NCI-H2196 (cell line): ENCODE measurements around the gene CCSER2.
"Not testable (repeated sequence)": the region's sequence is repeated elsewhere in the genome, so short reads cannot be mapped to it uniquely, and the experiment has no call there.

Experiments used
- DNase-seq: peaks from one replicate; lab custom pipeline; 2025; ENCODE audit not compliant: unreplicated experiment; lab: John Stamatoyannopoulos, UW

Gene CCSER2

GRCh38 chr10:84344526-84344925, 16.1 kb downstream of the CCSER2 start:
- DNase-seq = no peak

- DNase-seq = not testable (repeated sequence)
Observed at GRCh38 chr10:84347575-84348002, 19.2 kb downstream of the CCSER2 start.

DNA sequence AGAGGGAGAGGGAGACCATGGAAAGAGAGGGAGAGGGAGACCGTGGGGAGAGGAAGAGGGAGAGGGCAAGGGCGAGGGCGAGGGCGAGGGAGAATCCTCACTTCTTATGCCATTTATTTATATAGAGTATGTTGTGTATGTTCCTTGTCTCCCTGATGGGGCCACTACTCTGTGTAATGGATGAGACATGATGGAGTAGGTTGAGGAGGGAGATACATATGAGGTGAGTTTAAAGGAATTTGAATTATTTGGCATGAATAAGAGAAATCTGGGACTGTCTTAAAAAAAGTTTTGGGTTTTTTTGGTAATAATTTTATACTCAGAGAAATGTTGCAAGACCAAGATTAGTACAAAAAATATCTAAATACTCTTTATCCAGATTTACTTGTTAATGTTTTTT, 20.1 kb downstream of the CCSER2 start:
- no peak for DNase-seq

DNA sequence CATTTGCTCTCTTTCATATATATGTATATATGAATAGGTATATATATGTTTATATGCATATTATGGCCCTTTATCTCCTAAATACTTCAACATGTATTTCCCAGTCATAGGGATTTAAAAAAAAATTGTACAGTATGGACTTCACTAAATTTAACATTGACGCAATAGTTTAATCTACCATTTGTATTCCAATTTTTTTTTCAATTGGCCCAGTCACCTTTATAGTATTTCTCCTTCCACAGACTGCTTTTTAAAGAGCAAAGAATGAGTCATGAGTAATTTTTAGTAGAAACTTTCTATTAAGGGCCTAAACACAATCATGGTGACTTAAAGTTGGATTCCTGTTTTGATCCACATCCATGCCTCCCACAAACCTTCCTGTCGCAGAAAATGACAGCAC, 20.5 kb downstream of the CCSER2 start:
- DNase-seq = no peak

DNA sequence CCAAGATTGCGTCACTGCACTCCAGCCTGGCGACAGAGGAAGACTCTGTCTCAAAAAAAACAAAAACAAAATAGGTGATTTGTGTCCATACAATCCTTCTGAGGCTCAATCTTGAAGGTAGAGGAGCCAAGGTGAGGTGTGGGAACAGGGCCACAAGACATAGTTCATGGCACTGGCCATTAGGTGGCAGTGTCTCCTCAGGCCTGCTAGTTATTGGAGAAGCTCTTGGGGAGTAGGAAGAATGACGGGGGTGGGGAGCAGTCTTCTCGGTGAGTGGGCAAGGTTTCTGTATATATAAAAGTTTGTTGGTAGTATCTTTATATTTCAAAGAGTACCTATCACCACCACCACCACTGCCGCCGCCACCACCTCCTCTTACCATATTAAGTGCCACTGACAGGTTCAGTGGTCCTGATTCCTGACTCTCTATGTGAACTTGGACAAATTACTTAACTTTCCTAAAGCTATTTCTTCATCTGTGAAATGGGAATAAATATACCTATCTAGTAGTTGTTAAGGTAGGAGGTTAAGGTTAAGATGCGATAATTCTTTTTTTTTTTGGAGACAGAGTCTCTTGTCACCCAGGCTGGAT, 24.0 kb downstream of the CCSER2 start:
- peak; percentile 38 for DNase-seq

DNA sequence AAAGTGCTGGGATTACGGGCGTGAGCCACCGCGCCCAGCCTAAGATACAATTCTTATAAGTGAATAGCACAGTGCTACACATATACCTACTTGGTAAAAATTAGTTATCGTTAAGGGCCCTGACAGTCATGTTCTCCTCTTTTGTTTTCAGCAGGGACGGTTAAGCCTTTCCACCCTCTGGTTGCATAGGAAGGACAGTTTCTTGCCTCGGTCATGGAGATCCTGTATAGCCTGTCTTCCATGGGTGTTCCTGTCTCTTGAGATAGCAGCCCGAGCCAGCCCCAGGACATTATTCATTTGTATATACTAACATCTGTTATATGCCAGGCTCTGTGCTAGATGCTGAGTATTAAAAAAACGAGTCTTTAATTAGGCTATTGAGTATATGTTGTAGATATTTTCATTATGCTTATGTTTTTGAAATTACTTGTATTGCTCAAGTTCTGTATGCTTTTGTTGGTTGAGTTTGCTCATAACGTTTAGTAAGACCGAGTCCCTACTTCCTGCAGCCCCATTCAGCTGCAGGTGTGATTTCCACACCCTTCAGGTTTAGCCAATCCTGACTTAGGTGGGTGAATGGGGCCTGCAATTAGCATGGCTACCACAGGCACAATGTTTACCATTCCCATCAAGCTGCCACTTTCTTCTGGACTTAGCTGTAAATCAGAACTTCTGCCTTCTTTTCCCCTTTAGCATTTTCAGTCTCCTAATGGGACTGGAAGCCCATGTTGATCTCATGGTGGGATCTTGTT, 24.8 kb downstream of the CCSER2 start:
- no peak for DNase-seq

DNA sequence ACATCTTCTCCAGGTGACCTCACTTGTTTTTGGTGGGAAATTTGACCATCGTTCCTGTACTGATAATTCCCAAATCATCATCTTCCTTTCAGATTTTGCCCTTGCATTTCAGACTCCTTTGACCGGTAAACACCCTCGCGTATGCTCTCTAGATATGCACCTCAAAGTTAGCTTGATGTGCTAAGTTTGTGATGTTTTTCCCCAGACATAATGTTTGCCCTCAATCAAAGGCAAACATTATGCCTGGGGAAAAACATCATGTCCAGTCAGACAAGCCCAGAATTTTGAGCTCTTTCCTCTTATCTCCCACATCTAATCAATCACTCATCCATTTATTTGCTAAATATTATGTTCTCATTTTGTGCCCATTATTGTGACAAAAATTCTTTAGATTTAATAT, 26.2 kb downstream of the CCSER2 start:
- no peak for DNase-seq

DNA sequence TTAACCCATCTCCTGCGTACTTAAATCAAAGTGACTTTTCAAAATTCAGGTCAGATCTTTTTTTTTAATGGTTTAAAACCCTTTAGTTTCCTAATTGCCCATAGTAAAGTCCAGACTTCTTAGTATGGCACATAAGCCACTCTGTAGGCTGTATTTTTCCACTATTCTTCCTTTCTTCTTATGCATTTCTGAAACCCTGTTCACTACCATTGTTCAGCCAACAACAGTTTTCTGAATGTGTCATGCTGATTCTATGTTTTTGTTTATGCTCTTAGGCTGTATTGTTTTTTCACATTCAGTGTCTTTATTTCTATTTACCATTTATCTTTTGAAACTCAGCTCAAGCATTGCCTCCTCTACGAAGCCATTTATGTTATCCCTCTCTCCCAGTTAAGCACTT, 26.7 kb downstream of the CCSER2 start:
- DNase-seq = no peak

DNA sequence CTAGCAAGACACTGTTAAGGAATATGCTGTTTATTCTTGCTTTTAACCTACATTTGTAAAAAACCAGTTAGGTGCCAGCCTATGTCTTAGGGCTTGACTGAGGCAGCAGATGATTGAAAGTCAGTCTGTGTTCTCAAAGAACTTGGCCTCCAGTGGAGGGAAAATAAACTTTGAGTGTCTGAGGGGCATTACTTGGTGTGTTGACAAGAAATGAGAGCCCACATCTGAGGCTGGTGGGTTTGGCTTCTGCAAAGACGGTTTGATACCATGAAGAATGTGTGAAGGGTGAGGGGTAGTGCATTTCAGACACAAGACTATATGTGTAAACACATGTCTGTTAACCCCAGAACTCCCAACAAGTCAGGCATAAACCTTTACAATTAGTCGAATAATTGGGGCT, 28.5 kb downstream of the CCSER2 start:
- DNase-seq = no peak

GRCh38 chr10:84358743-84359142, 30.4 kb downstream of the CCSER2 start:
- DNase-seq = no peak

DNA sequence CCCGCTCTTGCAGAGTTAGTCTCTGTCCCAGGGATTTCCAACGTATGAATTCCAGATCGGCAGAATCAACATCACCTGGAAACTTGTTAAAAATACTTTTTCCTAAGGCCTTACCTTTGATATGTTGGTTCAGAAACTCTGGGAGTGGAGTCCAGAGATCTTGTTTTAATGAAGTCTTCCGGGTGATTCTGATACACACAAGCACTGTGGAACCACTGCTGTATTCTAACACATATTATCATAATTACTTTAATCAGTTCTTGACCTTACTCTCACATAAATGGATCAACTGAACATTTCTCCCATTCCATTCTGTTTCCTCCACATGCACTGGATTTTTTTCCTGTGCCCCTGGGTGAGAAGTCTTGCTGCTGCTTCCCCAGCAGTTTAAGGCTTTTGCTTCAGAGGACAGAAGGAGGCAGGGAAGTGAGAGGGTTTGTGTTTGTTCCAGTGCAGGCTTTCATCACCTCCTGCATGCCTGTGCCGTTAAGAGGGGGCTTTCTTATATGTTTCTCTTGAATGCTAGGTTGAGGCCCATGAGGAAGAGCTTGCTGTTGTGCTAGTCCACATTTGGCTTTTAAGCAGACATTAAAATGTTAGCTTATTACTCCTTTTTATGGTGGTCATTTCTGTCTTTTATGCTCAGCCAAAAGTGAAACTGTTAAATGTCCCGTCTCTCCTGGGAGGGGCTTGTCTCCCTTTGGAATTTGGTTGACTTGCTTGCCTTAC, 32.4 kb downstream of the CCSER2 start:
- no peak for DNase-seq

GRCh38 chr10:84365335-84365881, 37.0 kb downstream of the CCSER2 start:
- DNase-seq = no peak

DNA sequence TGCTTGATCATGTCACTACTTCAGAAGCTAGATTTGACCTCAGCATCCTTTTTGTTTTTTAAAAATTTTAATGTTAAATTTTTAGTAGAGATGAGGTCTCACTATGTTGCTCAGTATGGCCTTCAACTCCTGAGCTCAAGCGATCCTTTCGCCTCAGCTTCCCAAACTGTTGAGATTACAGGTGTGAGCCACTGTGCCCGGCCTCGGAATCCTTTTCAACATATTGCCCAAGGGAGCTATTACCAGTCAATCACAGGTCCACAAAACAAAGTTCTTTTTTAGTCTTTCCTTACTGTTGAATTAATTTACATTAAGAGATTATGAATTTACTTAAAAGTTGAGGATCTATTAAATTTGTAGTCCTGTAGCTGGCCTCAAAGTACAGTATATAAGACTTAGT, 37.7 kb downstream of the CCSER2 start:
- no peak for DNase-seq

- DNase-seq = no peak
Observed at GRCh38 chr10:84367256-84367655, 38.9 kb downstream of the CCSER2 start.

GRCh38 chr10:84368828-84369227, 40.4 kb downstream of the CCSER2 start:
- no peak for DNase-seq

- no peak for DNase-seq
Observed at GRCh38 chr10:84370283-84370682, 41.9 kb downstream of the CCSER2 start.

GRCh38 chr10:84371944-84372343, 43.6 kb downstream of the CCSER2 start:
- DNase-seq = no peak

GRCh38 chr10:84373000-84373399, 44.6 kb downstream of the CCSER2 start:
- DNase-seq = no peak

- no peak for DNase-seq
Observed at GRCh38 chr10:84374455-84374854, 46.1 kb downstream of the CCSER2 start.

DNA sequence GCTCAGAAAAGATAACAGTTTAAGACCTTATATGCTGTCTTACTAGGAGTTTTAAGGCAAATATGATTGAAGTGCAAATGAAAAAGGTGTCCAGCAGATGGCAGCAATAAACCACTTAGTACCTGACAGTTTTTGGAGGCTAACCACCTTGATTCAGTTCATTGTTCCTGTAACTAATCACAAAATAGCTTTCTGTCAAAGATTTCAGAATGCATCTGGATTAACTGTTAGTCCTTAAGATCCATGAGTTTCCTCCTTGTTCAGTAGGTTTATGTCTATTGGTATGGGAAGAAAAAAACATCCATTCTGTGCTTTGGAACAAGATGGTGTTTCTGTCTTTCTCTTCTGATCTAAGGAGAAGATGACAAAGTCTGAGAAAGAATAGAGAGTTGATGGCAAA, 46.6 kb downstream of the CCSER2 start:
- peak; percentile 37 for DNase-seq

- no peak for DNase-seq
Observed at GRCh38 chr10:84375881-84376280, 47.5 kb downstream of the CCSER2 start.

DNA sequence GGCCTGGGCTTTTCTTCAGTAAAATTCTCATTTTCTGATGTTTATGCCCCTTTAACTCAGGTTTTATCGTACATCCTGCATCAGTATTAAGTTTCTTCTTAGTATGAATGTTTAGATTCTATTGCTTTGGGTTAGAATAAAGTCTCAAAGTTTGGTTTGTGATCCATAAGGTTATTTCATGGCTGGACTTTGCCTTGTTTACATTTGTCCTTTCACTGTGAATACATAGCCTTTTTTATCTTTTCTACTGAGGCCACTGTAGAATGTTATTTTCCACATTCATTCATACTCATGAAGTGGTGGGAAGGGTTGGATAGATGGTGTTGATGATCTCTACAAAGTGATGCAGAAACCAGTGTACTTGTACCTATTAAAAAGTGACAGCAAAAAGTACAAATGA, 59.8 kb downstream of the CCSER2 start:
- no peak for DNase-seq
